ENCODE data around the gene ORC6.

The ORC6 gene

GRCh38 chr16:46727630-46728029 is 38.2 kb downstream of the ORC6 start:
- no peak for DNase-seq (ENCODE audit: low spot score)
- TF ChIP-seq CTCF (IDR thresholded peaks at IDR 0.05; ENCODE audit: extremely low read depth, missing control alignments) = no peak

- DNase-seq (ENCODE audit: low spot score) = no peak
- TF ChIP-seq CTCF (IDR thresholded peaks at IDR 0.05; ENCODE audit: extremely low read depth, missing control alignments) = no peak
These were observed 39.3 kb downstream of the ORC6 start for GRCh38 chr16:46728806-46729205.

- DNase-seq (ENCODE audit: low spot score) = no peak
- TF ChIP-seq CTCF (IDR thresholded peaks at IDR 0.05; ENCODE audit: extremely low read depth, missing control alignments) = no peak
These were observed 40.0 kb downstream of the ORC6 start for GRCh38 chr16:46729326-46729995.

- no peak for DNase-seq (ENCODE audit: low spot score)
- TF ChIP-seq CTCF (IDR thresholded peaks at IDR 0.05; ENCODE audit: extremely low read depth, missing control alignments) = no peak
These were observed 40.7 kb downstream of the ORC6 start for GRCh38 chr16:46730126-46730525.

GRCh38 chr16:46730801-46731690 is 41.6 kb downstream of the ORC6 start:
- TF ChIP-seq CTCF (IDR thresholded peaks at IDR 0.05; ENCODE audit: extremely low read depth, missing control alignments) = no peak
- no peak for DNase-seq (ENCODE audit: low spot score)

- DNase-seq (ENCODE audit: low spot score) = no peak
- no peak for TF ChIP-seq CTCF (IDR thresholded peaks at IDR 0.05; ENCODE audit: extremely low read depth, missing control alignments)
These were observed 42.5 kb downstream of the ORC6 start for GRCh38 chr16:46731691-46732555.

Data from GM20000 (cell line).